ELR (cell line): ENCODE results near the gene C12orf76.
"Not testable (repeated sequence)": the region's sequence is repeated elsewhere in the genome, so short reads cannot be mapped to it uniquely, and the experiment has no call there.

Source experiments
- DNase-seq: peaks from one replicate; pipeline ENCODE4 v3.0.0-alpha.2; 2015; ENCODE audit warnings: low read depth

Gene C12orf76

GRCh38 chr12:110048242-110049027 is at the start of gene C12orf76:
TSS of gene C12orf76 (minus strand) at chr12:110048522. CDS start at chr12:110048495, 27 bp downstream.
- peak; percentile 98 for DNase-seq

- no peak for DNase-seq
Observed at GRCh38 chr12:110093631-110094311, 45.4 kb upstream of the C12orf76 start.

GRCh38 chr12:110091136-110091711 is 42.9 kb upstream of the C12orf76 start:
- DNase-seq: no peak

- no peak for DNase-seq
Observed at GRCh38 chr12:110090266-110091135, 42.2 kb upstream of the C12orf76 start.

- DNase-seq: no peak
Observed at GRCh38 chr12:110088936-110089335, 40.6 kb upstream of the C12orf76 start.

- DNase-seq: not testable (repeated sequence)
Observed at GRCh38 chr12:110088216-110088615, 39.9 kb upstream of the C12orf76 start.

GRCh38 chr12:110084314-110085015 is 36.1 kb upstream of the C12orf76 start:
- no peak for DNase-seq

GRCh38 chr12:110080410-110080809 is 32.1 kb upstream of the C12orf76 start:
- DNase-seq: no peak

- no peak for DNase-seq
Observed at GRCh38 chr12:110079477-110080400, 31.4 kb upstream of the C12orf76 start.

GRCh38 chr12:110077800-110078199 is 29.5 kb upstream of the C12orf76 start:
- no peak for DNase-seq

GRCh38 chr12:110075880-110076279 is 27.6 kb upstream of the C12orf76 start:
- DNase-seq: no peak

- no peak for DNase-seq
Observed at GRCh38 chr12:110074089-110074488, 25.8 kb upstream of the C12orf76 start.

- peak; percentile 36 for DNase-seq
Observed at GRCh38 chr12:110073049-110073831, 24.9 kb upstream of the C12orf76 start.

- DNase-seq: not testable (repeated sequence)
Observed at GRCh38 chr12:110072636-110073035, 24.3 kb upstream of the C12orf76 start.

GRCh38 chr12:110071967-110072366 is 23.6 kb upstream of the C12orf76 start:
- no peak for DNase-seq

- DNase-seq: no peak
Observed at GRCh38 chr12:110071504-110071903, 23.2 kb upstream of the C12orf76 start.

GRCh38 chr12:110068654-110069053 is 20.3 kb upstream of the C12orf76 start:
- no peak for DNase-seq

GRCh38 chr12:110068115-110068514 is 19.8 kb upstream of the C12orf76 start:
- not testable (repeated sequence) for DNase-seq

- peak; percentile 23 for DNase-seq
Observed at GRCh38 chr12:110067531-110067930, 19.2 kb upstream of the C12orf76 start.
